GM12874 (cell line): ENCODE data around the gene PCDHB11.

Source experiments
- CTCF ChIP-seq: IDR thresholded peaks from 2 replicates; pipeline ENCODE4 v1.5.1; 2011; ENCODE audit warnings: low read depth, mild to moderate bottlenecking, control low read depth, low read length, moderate library complexity; ENCODE audit not compliant: insufficient read depth

The PCDHB11 gene

GRCh38 chr5:141199359-141200235 is at the start of gene PCDHB11:
TSS of gene PCDHB11 (plus strand) at chr5:141199627. CDS start at chr5:141199775, 148 bp downstream.
- no peak for TF ChIP-seq CTCF

- TF ChIP-seq CTCF = no peak
These were observed 49.6 kb upstream of the PCDHB11 start, which contains the start of gene PCDHB6 for GRCh38 chr5:141149812-141150211. TSS of gene PCDHB6 (plus strand) at chr5:141150057. CDS start at chr5:141150258, 201 bp downstream.

- no peak for TF ChIP-seq CTCF
These were observed 49.0 kb upstream of the PCDHB11 start for GRCh38 chr5:141150224-141150992.

- no peak for TF ChIP-seq CTCF
These were observed 48.5 kb upstream of the PCDHB11 start for GRCh38 chr5:141150993-141151325.

DNA sequence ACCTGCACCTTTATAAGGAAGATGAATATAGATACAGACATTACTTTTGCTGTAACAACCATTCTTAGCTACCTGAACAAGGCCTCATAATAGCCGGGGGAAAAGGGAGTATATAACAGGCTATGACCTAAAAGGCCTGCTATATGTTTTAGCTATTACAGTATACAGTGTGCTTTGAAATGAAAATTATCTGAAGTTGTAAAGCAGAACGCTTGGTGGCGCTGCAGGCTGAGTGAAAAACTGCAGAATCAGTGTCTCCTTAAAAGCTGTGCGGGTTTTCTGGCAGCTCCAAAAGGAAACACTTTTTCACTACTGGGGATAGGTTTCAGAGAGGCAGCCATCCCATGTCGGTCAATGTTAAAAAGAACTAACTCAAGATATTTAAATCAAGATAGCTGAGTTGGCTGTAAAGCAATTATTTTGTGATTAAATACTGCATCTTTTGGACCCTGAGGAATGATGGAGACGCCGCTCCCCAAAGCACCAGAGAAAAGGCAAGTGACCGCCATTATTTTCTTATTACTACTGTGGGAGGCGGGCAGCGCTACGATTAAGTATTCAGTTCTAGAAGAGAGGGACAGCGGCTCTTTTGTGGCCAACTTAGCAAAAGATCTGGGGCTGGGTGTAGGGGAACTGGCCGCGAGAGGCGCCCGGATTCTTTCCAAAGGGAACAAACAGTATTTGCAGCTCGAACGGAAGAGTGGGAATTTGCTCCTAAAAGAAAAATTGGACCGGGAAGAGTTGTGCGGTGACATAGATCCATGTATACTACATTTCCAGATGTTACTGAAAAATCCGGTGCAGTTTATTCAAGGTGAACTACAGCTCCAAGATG is 43.7 kb upstream of the PCDHB11 start:
- TF ChIP-seq CTCF = no peak

DNA sequence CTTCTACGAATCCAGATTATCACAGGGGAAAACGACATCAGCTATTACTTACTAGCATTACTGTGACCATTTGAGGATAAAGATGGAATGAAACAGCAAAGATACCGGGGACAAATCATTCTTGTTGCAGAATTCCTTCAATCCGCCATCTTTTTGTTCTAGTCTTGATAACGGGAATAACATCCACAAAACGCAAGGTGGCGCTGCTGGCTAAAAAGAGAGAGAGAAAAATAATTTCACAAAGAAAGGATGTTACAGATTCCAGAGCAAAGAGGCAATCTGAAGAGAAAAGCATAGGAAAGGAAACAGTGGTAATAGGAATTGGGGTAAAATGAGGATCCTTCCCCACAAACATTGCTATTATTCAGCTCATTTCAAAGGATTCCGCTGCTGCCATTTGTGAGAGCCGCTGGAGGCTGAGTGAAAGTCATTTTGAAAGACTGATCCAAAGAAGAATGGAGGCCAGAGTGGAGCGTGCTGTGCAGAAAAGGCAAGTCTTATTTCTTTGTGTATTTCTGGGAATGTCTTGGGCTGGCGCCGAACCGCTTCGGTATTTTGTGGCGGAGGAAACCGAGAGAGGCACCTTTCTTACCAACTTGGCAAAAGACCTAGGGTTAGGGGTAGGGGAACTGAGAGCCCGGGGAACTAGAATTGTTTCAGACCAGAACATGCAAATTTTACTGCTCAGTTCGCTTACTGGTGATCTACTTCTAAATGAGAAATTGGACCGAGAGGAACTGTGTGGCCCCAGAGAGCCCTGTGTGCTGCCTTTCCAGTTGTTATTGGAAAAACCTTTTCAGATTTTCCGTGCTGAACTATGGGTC is 26.8 kb upstream of the PCDHB11 start, which contains the start of gene PCDHB7:
PCDHB7 (plus strand) TSS at position 264 of the 824 bp plus-strand sequence; CDS start at position 456, 192 bp downstream.
- no peak for TF ChIP-seq CTCF
